OCI-LY7 (cell line): Measurements from ENCODE around the gene ABCC8.

Experiments used
- EZH2phosphoT487 ChIP-seq: fragments of 200-600 bp; sonication (generic); IDR thresholded peaks from 2 replicates; pipeline ENCODE4 v1.6.1; 2018; ENCODE audit warnings: low read depth, borderline replicate concordance, mild to moderate bottlenecking, mixed run types, antibody characterized with exemption, low read length, moderate library complexity, mixed read lengths
- TF ChIP-seq, protein P1 (sequence below): fragments of 200-600 bp; sonication (generic); conservative IDR thresholded peaks from 2 replicates; pipeline ENCODE4 v1.5.1; 2014; ENCODE audit warnings: mild to moderate bottlenecking, antibody characterized with exemption, low read length, moderate library complexity, mixed read lengths

DNA sequence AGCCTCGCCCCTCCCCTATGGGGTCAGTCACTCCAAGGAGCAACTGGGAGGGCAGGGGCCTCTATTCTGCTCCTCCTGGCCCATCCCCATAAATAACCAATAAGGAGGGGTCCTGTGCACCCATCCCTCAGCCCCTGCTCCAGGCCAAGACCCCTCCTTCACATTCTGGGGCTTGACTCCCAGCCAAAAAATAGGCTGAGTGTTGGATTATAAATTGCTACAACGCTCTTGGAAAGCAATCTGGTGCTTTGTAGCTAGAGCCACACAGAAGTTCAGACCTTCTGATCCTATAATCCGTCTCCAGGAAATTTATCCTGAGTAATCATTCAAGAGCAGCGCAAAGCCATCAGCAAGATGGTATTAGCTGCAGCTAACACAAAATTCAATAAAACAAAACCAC, 42.5 kb downstream of the ABCC8 start:
- TF ChIP-seq, protein P1, sequence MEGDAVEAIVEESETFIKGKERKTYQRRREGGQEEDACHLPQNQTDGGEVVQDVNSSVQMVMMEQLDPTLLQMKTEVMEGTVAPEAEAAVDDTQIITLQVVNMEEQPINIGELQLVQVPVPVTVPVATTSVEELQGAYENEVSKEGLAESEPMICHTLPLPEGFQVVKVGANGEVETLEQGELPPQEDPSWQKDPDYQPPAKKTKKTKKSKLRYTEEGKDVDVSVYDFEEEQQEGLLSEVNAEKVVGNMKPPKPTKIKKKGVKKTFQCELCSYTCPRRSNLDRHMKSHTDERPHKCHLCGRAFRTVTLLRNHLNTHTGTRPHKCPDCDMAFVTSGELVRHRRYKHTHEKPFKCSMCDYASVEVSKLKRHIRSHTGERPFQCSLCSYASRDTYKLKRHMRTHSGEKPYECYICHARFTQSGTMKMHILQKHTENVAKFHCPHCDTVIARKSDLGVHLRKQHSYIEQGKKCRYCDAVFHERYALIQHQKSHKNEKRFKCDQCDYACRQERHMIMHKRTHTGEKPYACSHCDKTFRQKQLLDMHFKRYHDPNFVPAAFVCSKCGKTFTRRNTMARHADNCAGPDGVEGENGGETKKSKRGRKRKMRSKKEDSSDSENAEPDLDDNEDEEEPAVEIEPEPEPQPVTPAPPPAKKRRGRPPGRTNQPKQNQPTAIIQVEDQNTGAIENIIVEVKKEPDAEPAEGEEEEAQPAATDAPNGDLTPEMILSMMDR, result no peak
- TF ChIP-seq EZH2phosphoT487, result no peak
